GM10248 (cell line): ENCODE measurements around the gene TRDN.

Experiments
- CTCF ChIA-PET: fragments of 300-600 bp; sonication (Branson Sonifier 250); formaldehyde crosslinking; extraction: SDS; loops from one replicate; lab custom pipeline; 2021; ENCODE audit warnings: antibody characterized with exemption; lab: Yijun Ruan, JAX
- POLR2A ChIA-PET: fragments of 350-650 bp; sonication (Branson Sonifier 250); formaldehyde crosslinking; extraction: SDS; loops from one replicate; lab custom pipeline; 2020; ENCODE audit warnings: antibody characterized with exemption; lab: Yijun Ruan, JAX
- DNase-seq: peaks from one replicate; pipeline ENCODE4 v3.0.0; 2012; ENCODE audit errors: extremely low spot score
- CTCF ChIP-seq: IDR thresholded peaks from 2 replicates; pipeline ENCODE4 v1.5.1; 2012; ENCODE audit warnings: mild to moderate bottlenecking, low read depth; ENCODE audit errors: extremely low read depth, missing control alignments, control extremely low read depth

TRDN gene

GRCh38 chr6:123383718-123384117 is 253.0 kb downstream of the TRDN start:
- ChIA-PET CTCF (interaction anchor here (1.0 kb wide), 1 partner anchor 9 kb away, joined by 3 read pairs; no protein-coding TSS in a partner anchor), POLR2A (no interaction called here)
- TF ChIP-seq CTCF: no peak
- DNase-seq: no peak

- TF ChIP-seq CTCF: peak; percentile 4
- ChIA-PET POLR2A (no interaction called here), CTCF (interaction anchor here (1.0 to 2.0 kb wide), 5 partner anchors 8 to 510 kb away, joined by 3 to 11 read pairs (median 5); no protein-coding TSS in a partner anchor)
- no peak for DNase-seq
These were observed 256.5 kb downstream of the TRDN start for GRCh38 chr6:123380257-123380656.

- no peak for DNase-seq
- POLR2A ChIA-PET: no interaction called here
- CTCF ChIA-PET: no interaction called here
- no peak for TF ChIP-seq CTCF
These were observed 264.0 kb downstream of the TRDN start for GRCh38 chr6:123372737-123373136.

- CTCF ChIA-PET: interaction anchor here (1.5 to 3.1 kb wide), 2 partner anchors 15 to 495 kb away, joined by 5 to 6 read pairs; no protein-coding TSS in a partner anchor
- DNase-seq: no peak
- TF ChIP-seq CTCF: no peak
- POLR2A ChIA-PET: no interaction called here
These were observed 272.8 kb downstream of the TRDN start for GRCh38 chr6:123363912-123364311.

- POLR2A ChIA-PET: no interaction called here
- CTCF ChIA-PET: interaction anchor here (1.4 kb wide), 1 partner anchor 29 kb away, joined by 3 read pairs; no protein-coding TSS in a partner anchor
- no peak for TF ChIP-seq CTCF
These were observed 276.4 kb downstream of the TRDN start for GRCh38 chr6:123360359-123360758.

GRCh38 chr6:123352705-123353104 is 284.0 kb downstream of the TRDN start:
- TF ChIP-seq CTCF: no peak
- no peak for DNase-seq
- CTCF ChIA-PET: interaction anchor here (1.3 kb wide), 1 partner anchor 15 kb away, joined by 4 read pairs; no protein-coding TSS in a partner anchor
- POLR2A ChIA-PET: no interaction called here

More at GRCh38 chr6:123360359-123360758, 276.4 kb downstream of the TRDN start:
- peak; percentile 2 for DNase-seq

- CTCF ChIA-PET: interaction anchor here (1.3 kb wide), 1 partner anchor 16 kb away, joined by 4 read pairs; no protein-coding TSS in a partner anchor
- DNase-seq: no peak
- POLR2A ChIA-PET: no interaction called here
- TF ChIP-seq CTCF: no peak
These were observed 284.5 kb downstream of the TRDN start for GRCh38 chr6:123352279-123352678.
